Fibroblast of the aortic adventitia (primary cell): ENCODE results near the gene UBE2E2. TPM values are rescaled to one million over a fixed set of nuclear protein-coding genes. Genes with fewer than 3 reads are reported as not detected.
A peak's percentile ranks its signal among the peaks of the same experiment; 100 is the strongest.

Source experiments
- DNase-seq: peaks from one replicate; pipeline ENCODE4 v3.0.0-alpha.2; 2010; ENCODE audit warnings: low read depth
- H3K4me3 ChIP-seq: 2 replicates; pipeline ENCODE4 v1.5.1; 2011; ENCODE audit warnings: low read depth, mild to moderate bottlenecking, control low read depth, low read length, moderate library complexity
- CTCF ChIP-seq: IDR thresholded peaks from 2 replicates; pipeline ENCODE4 v1.5.1; 2011; ENCODE audit warnings: mild to moderate bottlenecking, low read length, control low read depth, inconsistent platforms; ENCODE audit not compliant: insufficient read depth
- total RNA-seq: library from RNA; depleted of rRNA; stranded (reverse); fragments of >200 nt; gene quantifications from 2 replicates; pipeline ENCODE4 v1.2.3, GENCODE V29; 2012; ENCODE audit warnings: low replicate concordance

The UBE2E2 gene
- total RNA-seq, 1 donor: 49.1 TPM

GRCh38 chr3:23217872-23218554 lies 14.9 kb downstream of the UBE2E2 start:
- no peak for TF ChIP-seq CTCF
- no peak for DNase-seq
- H3K4me3 ChIP-seq: no peak overlapping the region

GRCh38 chr3:23219117-23219516 lies 16.0 kb downstream of the UBE2E2 start:
- DNase-seq: peak; percentile 28
- TF ChIP-seq CTCF: no peak
- H3K4me3 ChIP-seq: no peak overlapping the region

DNA sequence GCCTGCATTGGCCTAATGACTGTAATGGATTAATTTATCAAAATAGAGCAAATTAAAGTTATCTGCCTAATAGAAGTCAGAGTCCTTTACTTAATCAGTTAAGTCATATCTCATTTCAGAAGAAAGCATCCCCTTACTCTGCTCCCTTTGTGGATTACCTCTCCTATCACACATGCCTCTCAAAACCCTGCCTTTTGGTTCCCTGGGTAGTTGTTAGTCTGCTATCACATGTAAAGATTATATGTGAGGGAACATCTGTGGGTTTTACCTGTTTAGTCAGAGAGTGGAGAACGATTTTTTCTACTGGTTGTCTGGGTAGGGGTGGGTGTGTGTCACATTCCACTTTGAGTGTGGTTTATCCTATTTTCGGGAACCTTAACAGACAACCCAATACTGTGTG lies 16.4 kb downstream of the UBE2E2 start:
- TF ChIP-seq CTCF: no peak
- H3K4me3 ChIP-seq: no peak overlapping the region
- DNase-seq: no peak

DNA sequence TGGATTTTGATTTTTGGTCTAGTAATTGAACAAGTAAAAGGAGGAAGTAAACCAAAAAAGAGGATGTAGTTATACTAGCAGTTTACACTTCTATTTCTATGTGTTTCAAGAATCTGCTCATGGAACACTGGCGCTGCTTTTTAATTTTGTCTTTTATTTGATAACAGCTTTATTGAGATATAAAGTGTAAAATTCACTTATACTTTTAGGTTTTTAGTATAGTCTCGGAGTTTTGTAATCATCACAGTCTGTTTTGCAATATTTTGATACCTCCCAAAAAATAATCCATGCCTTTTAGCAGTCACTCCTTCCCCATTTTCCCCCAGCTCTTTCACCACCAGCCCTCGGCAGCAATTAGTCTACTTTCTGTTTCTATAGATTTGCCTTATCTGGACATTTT lies 18.0 kb downstream of the UBE2E2 start:
- no peak for TF ChIP-seq CTCF
- DNase-seq: no peak
- H3K4me3 ChIP-seq: no peak overlapping the region

DNA sequence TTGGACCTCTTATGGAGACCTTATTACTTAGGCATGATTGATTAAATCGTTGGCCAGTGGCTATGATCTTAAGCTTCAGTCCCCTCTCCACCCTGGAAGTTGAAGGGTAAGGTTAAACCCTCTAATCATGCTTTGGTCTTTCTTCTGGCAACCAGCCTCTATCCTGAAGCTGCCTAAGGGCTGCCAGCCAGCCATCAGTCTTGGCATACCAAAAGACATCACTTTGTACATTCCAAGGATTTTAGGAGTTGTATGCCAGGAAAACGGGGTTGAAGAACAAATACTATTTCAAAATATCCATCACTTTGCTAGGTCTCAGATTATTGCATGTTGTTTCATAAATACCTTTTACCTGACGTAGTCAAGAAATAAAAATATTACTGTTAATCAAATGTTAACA lies 28.9 kb downstream of the UBE2E2 start:
- TF ChIP-seq CTCF: no peak
- DNase-seq: peak; percentile 60
- H3K4me3 ChIP-seq: no peak overlapping the region

GRCh38 chr3:23232854-23233253 lies 29.7 kb downstream of the UBE2E2 start:
- no peak for DNase-seq
- no peak overlapping the region for H3K4me3 ChIP-seq
- no peak for TF ChIP-seq CTCF

DNA sequence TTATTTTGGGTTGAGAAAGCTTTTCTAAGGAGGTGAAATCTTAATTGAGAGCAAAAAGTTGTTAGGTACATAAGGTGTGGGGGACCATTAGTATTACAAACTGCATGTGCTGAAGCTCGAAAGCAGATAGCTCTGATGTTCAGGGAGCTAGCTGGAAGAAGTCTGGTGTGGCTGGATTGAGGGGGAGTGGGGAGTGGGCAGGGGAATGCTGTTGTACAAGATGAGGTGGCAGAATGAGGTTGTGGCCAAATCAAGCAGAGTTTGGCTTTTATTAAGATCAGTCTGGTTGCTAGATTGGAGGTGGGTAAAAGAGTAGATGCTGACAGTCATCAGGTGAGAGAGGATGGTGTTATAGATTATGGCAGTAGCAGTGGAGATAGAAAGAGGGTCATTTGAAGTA lies 32.1 kb downstream of the UBE2E2 start:
- no peak for DNase-seq
- no peak for TF ChIP-seq CTCF
- H3K4me3 ChIP-seq: no peak overlapping the region
